ENCODE measurements around the gene KRTAP29-1. TPM values are rescaled to one million over a fixed set of nuclear protein-coding genes. Genes with fewer than 3 reads are reported as not detected.
A peak's percentile ranks its signal among the peaks of the same experiment; 100 is the strongest.

Gene KRTAP29-1
- total and polyA plus RNA-seq, 12 donors: not detected

GRCh38 chr17:41322903-41323895 is 20.5 kb upstream of the KRTAP29-1 start:
- no peak for ATAC-seq
- DNase-seq: no peak
- Histone ChIP-seq H3K4me3 (no peak overlapping the region), H3K9me3 (peaks cover 0 to 21% (median 7%) of the 10 kb centered on the region in 11 donors), H3K27ac (no peak overlapping the region), H3K4me1 (no peaks in the 10 kb centered on the region), H3K27me3 (no peaks in the 10 kb centered on the region), H3K36me3 (no peaks in the 10 kb centered on the region)
- WGBS, 2 donors: 83% methylated on average over 11 of the region's 11 CpGs
- TF ChIP-seq, protein P1, sequence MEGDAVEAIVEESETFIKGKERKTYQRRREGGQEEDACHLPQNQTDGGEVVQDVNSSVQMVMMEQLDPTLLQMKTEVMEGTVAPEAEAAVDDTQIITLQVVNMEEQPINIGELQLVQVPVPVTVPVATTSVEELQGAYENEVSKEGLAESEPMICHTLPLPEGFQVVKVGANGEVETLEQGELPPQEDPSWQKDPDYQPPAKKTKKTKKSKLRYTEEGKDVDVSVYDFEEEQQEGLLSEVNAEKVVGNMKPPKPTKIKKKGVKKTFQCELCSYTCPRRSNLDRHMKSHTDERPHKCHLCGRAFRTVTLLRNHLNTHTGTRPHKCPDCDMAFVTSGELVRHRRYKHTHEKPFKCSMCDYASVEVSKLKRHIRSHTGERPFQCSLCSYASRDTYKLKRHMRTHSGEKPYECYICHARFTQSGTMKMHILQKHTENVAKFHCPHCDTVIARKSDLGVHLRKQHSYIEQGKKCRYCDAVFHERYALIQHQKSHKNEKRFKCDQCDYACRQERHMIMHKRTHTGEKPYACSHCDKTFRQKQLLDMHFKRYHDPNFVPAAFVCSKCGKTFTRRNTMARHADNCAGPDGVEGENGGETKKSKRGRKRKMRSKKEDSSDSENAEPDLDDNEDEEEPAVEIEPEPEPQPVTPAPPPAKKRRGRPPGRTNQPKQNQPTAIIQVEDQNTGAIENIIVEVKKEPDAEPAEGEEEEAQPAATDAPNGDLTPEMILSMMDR (IDR thresholded peaks at IDR 0.05): no peak
- intact Hi-C loops (cut with DNase I): loop anchor here in 6 of 10 donors (1.0 to 10.0 kb wide), 6 partner anchors 43 to 521 kb away; no protein-coding TSS in a partner anchor

- TF ChIP-seq, protein P1 (IDR thresholded peaks at IDR 0.05): peak; percentile 30 to 82 (median 64)
- H3K9me3 ChIP-seq: peaks cover 0 to 21% (median 7%) of the 10 kb centered on the region in 11 donors
- peak in 1 of 8 donors; percentile 37 for ATAC-seq
- H3K27ac ChIP-seq: no peak overlapping the region
- 36 to 37% methylated on average over 5 of the region's 5 CpGs for WGBS, 2 donors
- H3K4me1 ChIP-seq: no peaks in the 10 kb centered on the region
- no peaks in the 10 kb centered on the region for H3K27me3 ChIP-seq
- no peak overlapping the region for H3K4me3 ChIP-seq
- no peak for DNase-seq
- H3K36me3 ChIP-seq: no peaks in the 10 kb centered on the region
- intact Hi-C loops (cut with DNase I): loop anchor here in 6 of 10 donors (1.0 to 10.0 kb wide), 6 partner anchors 44 to 520 kb away; no protein-coding TSS in a partner anchor
These were observed 19.6 kb upstream of the KRTAP29-1 start for GRCh38 chr17:41322094-41322902.

- DNase-seq (no peak), ATAC-seq (no peak)
- peaks cover 0 to 30% (median 20%) of the 10 kb centered on the region in 7 donors for H3K27me3 ChIP-seq
- H3K9me3 ChIP-seq: peaks cover 0 to 21% (median 7%) of the 10 kb centered on the region in 11 donors
- TF ChIP-seq, protein P1 (IDR thresholded peaks at IDR 0.05): no peak
- no peaks in the 10 kb centered on the region for H3K4me1 ChIP-seq
- no peak overlapping the region for H3K27ac ChIP-seq
- intact Hi-C loops (cut with DNase I): no loop called here
- WGBS, 2 donors: 36 to 75% methylated on average over 2 of the region's 2 CpGs
- H3K36me3 ChIP-seq: no peaks in the 10 kb centered on the region
- no peak overlapping the region for H3K4me3 ChIP-seq
These were observed 15.6 kb upstream of the KRTAP29-1 start for GRCh38 chr17:41318231-41318630.
